ENCODE results near the gene ZCCHC3.

The ZCCHC3 gene

GRCh38 chr20:301886-302848, 4.8 kb downstream of the ZCCHC3 start:
- CTCF ChIA-PET: interaction anchor here (2.4 to 6.8 kb wide), 2 partner anchors 7 to 28 kb away, joined by 11 to 37 read pairs; no protein-coding TSS in a partner anchor
- DNase-seq (ENCODE audit: extremely low spot score): no peak
- POLR2A ChIA-PET: no interaction called here
- TF ChIP-seq, protein P1, sequence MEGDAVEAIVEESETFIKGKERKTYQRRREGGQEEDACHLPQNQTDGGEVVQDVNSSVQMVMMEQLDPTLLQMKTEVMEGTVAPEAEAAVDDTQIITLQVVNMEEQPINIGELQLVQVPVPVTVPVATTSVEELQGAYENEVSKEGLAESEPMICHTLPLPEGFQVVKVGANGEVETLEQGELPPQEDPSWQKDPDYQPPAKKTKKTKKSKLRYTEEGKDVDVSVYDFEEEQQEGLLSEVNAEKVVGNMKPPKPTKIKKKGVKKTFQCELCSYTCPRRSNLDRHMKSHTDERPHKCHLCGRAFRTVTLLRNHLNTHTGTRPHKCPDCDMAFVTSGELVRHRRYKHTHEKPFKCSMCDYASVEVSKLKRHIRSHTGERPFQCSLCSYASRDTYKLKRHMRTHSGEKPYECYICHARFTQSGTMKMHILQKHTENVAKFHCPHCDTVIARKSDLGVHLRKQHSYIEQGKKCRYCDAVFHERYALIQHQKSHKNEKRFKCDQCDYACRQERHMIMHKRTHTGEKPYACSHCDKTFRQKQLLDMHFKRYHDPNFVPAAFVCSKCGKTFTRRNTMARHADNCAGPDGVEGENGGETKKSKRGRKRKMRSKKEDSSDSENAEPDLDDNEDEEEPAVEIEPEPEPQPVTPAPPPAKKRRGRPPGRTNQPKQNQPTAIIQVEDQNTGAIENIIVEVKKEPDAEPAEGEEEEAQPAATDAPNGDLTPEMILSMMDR (IDR thresholded peaks at IDR 0.05; ENCODE audit: control extremely low read depth, extremely low read depth, low read depth, missing control alignments): no peak

- DNase-seq (ENCODE audit: extremely low spot score): no peak
- TF ChIP-seq, protein P1 (IDR thresholded peaks at IDR 0.05; ENCODE audit: control extremely low read depth, extremely low read depth, low read depth, missing control alignments): no peak
- POLR2A ChIA-PET: no interaction called here
- CTCF ChIA-PET: interaction anchor here (1.2 kb wide), 1 partner anchor 39 kb away, joined by 3 read pairs; no protein-coding TSS in a partner anchor
Measured at GRCh38 chr20:305745-306144, 8.4 kb downstream of the ZCCHC3 start.

DNA sequence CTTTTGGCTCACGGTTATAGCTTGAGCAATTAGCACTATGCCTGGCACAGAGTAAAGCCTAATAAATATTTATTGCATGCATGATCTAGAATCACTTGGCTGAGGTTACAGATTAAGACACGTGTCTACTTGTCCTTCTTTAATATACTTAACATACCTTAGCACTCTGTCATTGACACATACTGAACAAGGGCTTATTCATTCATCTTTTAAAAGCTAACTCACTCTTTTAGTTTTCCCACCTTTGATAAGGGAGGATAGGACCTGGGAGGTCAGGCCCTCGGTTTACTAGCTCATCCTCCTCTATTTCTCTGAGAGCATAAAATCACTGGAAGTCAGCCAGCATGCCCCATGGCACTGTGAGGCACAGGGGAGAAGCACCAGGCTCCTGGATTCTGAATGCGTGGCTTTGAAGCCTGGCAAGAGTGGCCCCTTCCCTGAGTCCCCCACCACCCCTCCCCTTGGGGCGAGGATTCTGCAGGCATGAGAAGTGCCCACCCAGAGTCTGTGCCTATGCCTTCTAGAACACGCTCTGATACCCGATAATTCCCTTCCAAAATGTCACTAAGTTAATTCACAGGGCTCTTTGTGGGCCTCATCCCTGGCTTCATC, 11.2 kb downstream of the ZCCHC3 start:
- no peak for DNase-seq (ENCODE audit: extremely low spot score)
- TF ChIP-seq, protein P1 (IDR thresholded peaks at IDR 0.05; ENCODE audit: control extremely low read depth, extremely low read depth, low read depth, missing control alignments): no peak
- CTCF ChIA-PET: interaction anchor here (0.8 to 3.9 kb wide), 5 partner anchors 8 to 22 kb away, joined by 4 to 11 read pairs (median 5); partner anchors contain the start of genes SOX12 and ZCCHC3
- POLR2A ChIA-PET: no interaction called here

DNA sequence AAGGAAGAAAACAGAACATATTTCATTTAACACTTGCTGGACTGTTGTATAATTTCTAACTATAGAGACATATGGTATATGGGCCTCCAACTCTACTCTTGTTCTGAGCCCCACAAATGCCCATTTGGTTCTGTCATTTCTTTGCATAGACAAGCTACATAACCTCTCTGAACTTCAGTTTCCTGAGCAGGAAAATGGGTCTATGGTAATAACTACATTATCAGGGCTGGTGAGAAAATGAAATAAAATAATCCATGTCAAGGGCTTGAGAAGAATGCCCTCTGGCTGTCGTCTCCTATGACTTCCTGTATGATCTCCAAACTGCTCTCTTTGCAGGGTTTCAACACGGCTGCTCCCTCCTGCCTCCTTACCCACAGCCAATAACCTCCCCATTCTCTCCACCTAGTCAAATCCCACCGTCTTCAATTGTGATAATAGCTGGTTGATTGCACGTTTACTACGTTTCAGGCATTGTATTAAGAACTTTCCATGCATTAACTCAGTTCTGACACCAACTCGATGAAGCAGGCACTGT, 12.0 kb downstream of the ZCCHC3 start:
- ChIA-PET POLR2A (interaction anchor here (1.4 kb wide), 1 partner anchor 10 kb away, joined by 7 read pairs; no protein-coding TSS in a partner anchor), CTCF (interaction anchor here (1.4 to 3.9 kb wide), 4 partner anchors 9 to 21 kb away, joined by 4 to 11 read pairs (median 6); no protein-coding TSS in a partner anchor)
- TF ChIP-seq, protein P1 (IDR thresholded peaks at IDR 0.05; ENCODE audit: control extremely low read depth, extremely low read depth, low read depth, missing control alignments): no peak
- DNase-seq (ENCODE audit: extremely low spot score): no peak

GRCh38 chr20:309841-310644, 12.7 kb downstream of the ZCCHC3 start:
- TF ChIP-seq, protein P1 (IDR thresholded peaks at IDR 0.05; ENCODE audit: control extremely low read depth, extremely low read depth, low read depth, missing control alignments): no peak
- ChIA-PET POLR2A (interaction anchor here (1.4 kb wide), 1 partner anchor 11 kb away, joined by 7 read pairs; no protein-coding TSS in a partner anchor), CTCF (interaction anchor here (0.7 to 3.9 kb wide), 5 partner anchors 10 to 20 kb away, joined by 3 to 11 read pairs (median 5); no protein-coding TSS in a partner anchor)
- DNase-seq (ENCODE audit: extremely low spot score): peak; percentile 92
